ENCODE measurements around the gene KHDC4.

DNA sequence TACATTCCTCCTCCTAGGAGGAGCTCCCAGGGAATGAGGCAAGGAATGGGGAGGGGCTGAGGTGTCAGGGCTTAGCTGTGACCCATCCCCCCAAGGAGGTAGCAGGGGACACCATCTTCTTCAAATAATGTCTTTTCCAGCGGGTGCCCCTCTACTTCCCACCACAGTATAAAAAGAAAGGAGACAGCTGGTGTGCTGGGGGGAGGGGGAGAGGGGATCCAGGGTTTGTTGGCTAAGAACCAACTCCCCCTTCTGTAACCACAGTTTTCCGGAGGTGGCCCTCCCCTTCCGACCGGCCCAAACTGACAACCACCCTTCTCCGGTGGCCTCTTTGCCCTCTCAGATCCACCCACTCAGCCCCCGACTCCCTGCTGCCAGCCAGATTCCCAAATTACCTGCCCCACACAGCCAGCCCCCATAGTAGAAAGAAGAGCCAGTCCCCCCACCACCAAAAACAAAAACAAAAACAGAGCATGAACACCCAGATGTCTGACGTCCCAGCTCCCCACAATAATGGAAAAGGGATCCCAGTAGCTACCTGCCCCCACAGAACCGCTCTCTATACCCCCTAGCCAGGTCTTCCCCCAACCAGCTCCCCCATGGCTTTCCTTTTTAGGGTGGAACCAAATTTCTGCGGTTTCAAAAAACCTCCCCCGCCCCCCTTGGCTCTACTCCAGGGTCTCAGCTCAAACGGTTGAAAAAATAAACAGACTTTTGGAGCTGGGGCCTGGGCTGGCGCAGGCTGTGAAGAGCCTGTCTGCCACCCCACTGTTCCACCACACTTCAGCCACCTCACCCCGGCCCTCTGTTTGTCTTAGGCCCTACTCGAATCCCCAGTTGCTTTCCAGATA lies 42.1 kb upstream of the KHDC4 start:
- no peak for TF ChIP-seq EZH2 (IDR thresholded peaks at IDR 0.05; ENCODE audit: borderline replicate concordance)
- TF ChIP-seq, protein P1, sequence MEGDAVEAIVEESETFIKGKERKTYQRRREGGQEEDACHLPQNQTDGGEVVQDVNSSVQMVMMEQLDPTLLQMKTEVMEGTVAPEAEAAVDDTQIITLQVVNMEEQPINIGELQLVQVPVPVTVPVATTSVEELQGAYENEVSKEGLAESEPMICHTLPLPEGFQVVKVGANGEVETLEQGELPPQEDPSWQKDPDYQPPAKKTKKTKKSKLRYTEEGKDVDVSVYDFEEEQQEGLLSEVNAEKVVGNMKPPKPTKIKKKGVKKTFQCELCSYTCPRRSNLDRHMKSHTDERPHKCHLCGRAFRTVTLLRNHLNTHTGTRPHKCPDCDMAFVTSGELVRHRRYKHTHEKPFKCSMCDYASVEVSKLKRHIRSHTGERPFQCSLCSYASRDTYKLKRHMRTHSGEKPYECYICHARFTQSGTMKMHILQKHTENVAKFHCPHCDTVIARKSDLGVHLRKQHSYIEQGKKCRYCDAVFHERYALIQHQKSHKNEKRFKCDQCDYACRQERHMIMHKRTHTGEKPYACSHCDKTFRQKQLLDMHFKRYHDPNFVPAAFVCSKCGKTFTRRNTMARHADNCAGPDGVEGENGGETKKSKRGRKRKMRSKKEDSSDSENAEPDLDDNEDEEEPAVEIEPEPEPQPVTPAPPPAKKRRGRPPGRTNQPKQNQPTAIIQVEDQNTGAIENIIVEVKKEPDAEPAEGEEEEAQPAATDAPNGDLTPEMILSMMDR (IDR thresholded peaks at IDR 0.05; ENCODE audit: poor library complexity): no peak

All from hepatocyte (in vitro differentiated cells).